IPS DF 6.9 (cell line): ENCODE data around the gene PRDM12.
A peak's percentile ranks its signal among the peaks of the same experiment; 100 is the strongest.
"Not testable (repeated sequence)": the region's sequence is repeated elsewhere in the genome, so short reads cannot be mapped to it uniquely, and the experiment has no call there.

ENCODE experiments used
- DNase-seq: peaks from one replicate; pipeline ENCODE4 v3.0.0-alpha.2; 2013; ENCODE audit warnings: low read depth, low spot score
- H3K27ac ChIP-seq: one replicate; pipeline ENCODE4 v1.5.1; 2013; ENCODE audit warnings: low read length, control low read depth
- H3K27me3 ChIP-seq: 2 replicates; pipeline ENCODE4 v1.6.1; 2013; ENCODE audit warnings: mild to moderate bottlenecking, low read length; ENCODE audit not compliant: control insufficient read depth, insufficient read depth
- H3K36me3 ChIP-seq: 2 replicates; pipeline ENCODE4 v1.6.1; 2013; ENCODE audit warnings: low read length; ENCODE audit not compliant: control insufficient read depth, insufficient read depth
- H3K4me1 ChIP-seq: 2 replicates; pipeline ENCODE4 v1.6.1; 2013; ENCODE audit warnings: low read length; ENCODE audit not compliant: control insufficient read depth, insufficient read depth
- H3K4me3 ChIP-seq: 2 replicates; pipeline ENCODE4 v1.5.1; 2013; ENCODE audit warnings: mild to moderate bottlenecking, low read length
- H3K9me3 ChIP-seq: 2 replicates; pipeline ENCODE4 v1.6.1; 2013; ENCODE audit warnings: low read length, inconsistent platforms; ENCODE audit not compliant: control insufficient read depth, insufficient read depth
- WGBS: extraction: QIAGEN DNeasy Blood & Tissue Kit; methylation state at CpG from one replicate; pipeline ENCODE4 v1.1.7; 2013; ENCODE audit warnings: mixed read lengths, missing lambda C conversion rate; ENCODE audit not compliant: insufficient read length, insufficient coverage; 5-methylcytosine and 5-hydroxymethylcytosine counted together

The PRDM12 gene

DNA sequence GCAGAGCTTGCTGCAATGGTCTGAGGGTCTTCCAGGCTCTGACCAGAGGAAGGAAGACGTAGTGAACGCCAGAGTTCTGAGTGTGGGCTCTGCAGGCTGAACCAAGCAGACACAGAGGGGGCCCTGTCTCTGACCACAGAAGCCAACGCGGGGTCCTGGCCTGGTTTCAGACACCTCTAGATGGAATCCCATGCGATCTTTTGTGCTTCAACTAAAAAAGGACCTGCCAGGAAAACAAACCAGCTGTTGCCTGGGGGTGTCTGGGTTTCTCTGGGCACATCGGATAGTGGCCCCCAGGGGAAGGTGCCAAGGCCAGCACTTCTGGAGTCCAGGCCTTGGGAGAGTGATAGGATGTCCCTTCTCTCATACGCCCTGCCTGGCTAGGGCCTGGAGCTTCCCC, 12.9 kb downstream of the PRDM12 start:
- H3K9me3 ChIP-seq, result no peaks in the 10 kb centered on the region
- no peak for DNase-seq
- peaks cover 2% of the 10 kb centered on the region for H3K4me1 ChIP-seq
- no peak overlapping the region for H3K4me3 ChIP-seq
- no peaks in the 10 kb centered on the region for H3K36me3 ChIP-seq
- peaks cover 12% of the 10 kb centered on the region; the same call in 1 of the 2 replicates for H3K27me3 ChIP-seq
- no peak overlapping the region for H3K27ac ChIP-seq
- no CpG with 5 or more reads among the region's 7 CpGs for WGBS

DNA sequence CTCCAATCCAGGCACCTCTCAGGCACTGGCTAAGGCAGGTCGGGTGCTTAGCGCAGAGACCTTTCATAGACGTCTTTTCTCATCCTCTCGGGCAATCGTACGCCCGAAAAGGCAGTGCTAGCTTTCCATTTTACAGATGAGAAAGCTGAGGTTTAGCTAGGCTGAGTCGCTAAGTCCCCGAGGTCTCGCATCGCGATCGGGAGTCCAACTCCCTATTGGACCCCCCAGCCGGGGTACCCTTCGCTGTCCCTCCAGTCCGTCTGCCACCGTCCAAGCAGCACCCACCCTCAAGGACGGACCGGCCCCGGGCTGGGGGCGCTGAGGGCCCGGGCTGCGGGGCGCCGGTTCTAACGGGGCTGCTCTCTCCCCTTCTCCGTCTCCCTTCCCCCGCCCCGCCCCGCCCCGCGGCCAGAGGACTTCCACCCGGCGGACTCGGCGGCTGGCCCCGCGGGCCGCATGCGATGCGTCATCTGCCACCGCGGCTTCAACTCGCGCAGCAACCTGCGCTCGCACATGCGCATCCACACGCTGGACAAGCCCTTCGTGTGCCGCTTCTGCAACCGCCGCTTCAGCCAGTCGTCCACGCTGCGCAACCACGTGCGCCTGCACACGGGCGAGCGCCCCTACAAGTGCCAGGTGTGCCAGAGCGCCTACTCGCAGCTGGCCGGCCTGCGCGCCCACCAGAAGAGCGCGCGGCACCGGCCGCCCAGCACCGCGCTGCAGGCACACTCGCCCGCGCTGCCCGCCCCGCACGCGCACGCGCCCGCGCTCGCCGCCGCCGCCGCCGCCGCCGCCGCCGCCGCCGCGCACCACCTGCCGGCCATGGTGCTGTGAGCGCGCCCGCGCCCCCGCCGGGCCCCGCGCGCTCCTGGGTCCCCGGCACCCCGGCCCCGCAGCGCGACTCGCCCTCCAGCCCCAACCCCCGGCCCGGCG, 16.7 kb downstream of the PRDM12 start:
- Histone ChIP-seq H3K27ac (no peak overlapping the region), H3K9me3 (0 out of 2 replicates have a peak, but pooled peaks cover 1% of the 10 kb centered on the region), H3K4me3 (peak overlapping the region; percentile 52; the same call in 1 of the 2 replicates), H3K36me3 (no peaks in the 10 kb centered on the region), H3K27me3 (peaks cover 14% of the 10 kb centered on the region; the same call in 1 of the 2 replicates), H3K4me1 (peaks cover 3% of the 10 kb centered on the region)
- WGBS, result no CpG with 5 or more reads among the region's 116 CpGs
- DNase-seq, result no peak

DNA sequence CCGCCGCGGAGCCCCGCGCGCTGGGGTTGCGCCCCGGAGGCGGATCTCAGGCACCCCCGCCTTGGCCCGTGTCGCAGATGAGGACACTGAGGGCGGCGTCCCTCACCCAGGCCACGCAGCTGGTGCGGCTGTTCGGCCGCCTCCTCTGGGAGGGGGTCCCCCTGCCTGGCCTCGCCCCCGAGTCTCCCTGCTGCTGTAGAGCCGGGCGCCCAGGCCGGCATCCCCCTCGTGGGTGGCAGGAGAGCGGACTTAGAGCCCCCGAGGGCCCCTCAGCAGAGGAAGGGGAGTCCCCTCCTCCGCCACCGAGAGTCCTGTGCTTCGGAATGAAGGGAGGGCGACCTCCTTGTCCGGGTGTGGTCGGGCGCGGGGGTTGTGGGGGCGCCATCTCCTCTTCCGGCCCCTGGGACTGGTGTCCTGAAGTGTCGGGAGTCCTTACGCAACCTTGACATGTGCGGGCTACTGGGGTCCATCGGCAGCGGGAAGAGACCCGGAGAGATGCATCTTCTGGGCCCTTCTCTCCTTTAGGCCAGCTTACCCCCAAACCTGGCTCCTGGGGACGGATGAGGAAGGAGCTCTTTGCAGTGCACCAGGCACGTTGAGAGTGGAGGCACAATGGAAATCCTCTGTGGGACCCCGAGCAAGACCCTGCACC, 17.5 kb downstream of the PRDM12 start:
- peak overlapping the region; percentile 52; the same call in 1 of the 2 replicates for H3K4me3 ChIP-seq
- 0 out of 2 replicates have a peak, but pooled peaks cover 1% of the 10 kb centered on the region for H3K9me3 ChIP-seq
- WGBS, result no CpG with 5 or more reads among the region's 45 CpGs
- H3K36me3 ChIP-seq, result no peaks in the 10 kb centered on the region
- no peak for DNase-seq
- H3K4me1 ChIP-seq, result peaks cover 3% of the 10 kb centered on the region
- H3K27me3 ChIP-seq, result peaks cover 14% of the 10 kb centered on the region; the same call in 1 of the 2 replicates
- no peak overlapping the region for H3K27ac ChIP-seq

GRCh38 chr9:130682421-130683121, 18.2 kb downstream of the PRDM12 start:
- Histone ChIP-seq H3K27me3 (peaks cover 14% of the 10 kb centered on the region; the same call in 1 of the 2 replicates), H3K36me3 (no peaks in the 10 kb centered on the region), H3K27ac (no peak overlapping the region), H3K4me1 (peaks cover 3% of the 10 kb centered on the region), H3K4me3 (peak overlapping the region; percentile 52; the same call in 1 of the 2 replicates), H3K9me3 (0 out of 2 replicates have a peak, but pooled peaks cover 1% of the 10 kb centered on the region)
- WGBS, result no CpG with 5 or more reads among the region's 22 CpGs
- DNase-seq, result no peak

- no peaks in the 10 kb centered on the region for H3K36me3 ChIP-seq
- 0 out of 2 replicates have a peak, but pooled peaks cover 1% of the 10 kb centered on the region for H3K9me3 ChIP-seq
- H3K4me3 ChIP-seq, result no peak overlapping the region
- no peak overlapping the region for H3K27ac ChIP-seq
- H3K4me1 ChIP-seq, result peaks cover 3% of the 10 kb centered on the region
- peaks cover 13% of the 10 kb centered on the region; the same call in 1 of the 2 replicates for H3K27me3 ChIP-seq
- no peak for DNase-seq
Observed at GRCh38 chr9:130685104-130685503, 20.7 kb downstream of the PRDM12 start.

DNA sequence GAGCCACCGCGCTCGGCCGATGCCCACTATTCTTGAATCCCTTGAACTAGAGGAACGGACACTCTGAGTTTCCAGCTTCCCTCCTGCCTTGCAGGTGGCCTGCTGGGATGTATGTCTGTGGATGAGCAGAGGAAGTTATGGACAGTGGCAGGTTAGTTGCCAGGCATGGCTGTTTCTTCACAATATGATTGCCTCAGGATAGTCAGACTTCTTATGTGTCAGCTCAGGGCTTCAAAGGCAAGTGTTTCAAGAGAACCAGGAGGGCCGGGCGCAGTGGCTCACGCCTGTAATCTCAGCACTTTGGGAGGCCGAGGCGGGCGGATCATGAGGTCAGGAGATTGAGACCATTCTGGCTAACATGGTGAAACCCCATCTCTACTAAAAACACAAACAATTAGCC, 21.6 kb downstream of the PRDM12 start:
- not testable (repeated sequence) for H3K27ac ChIP-seq, DNase-seq, H3K27me3 ChIP-seq, H3K4me3 ChIP-seq, H3K9me3 ChIP-seq, H3K36me3 ChIP-seq, H3K4me1 ChIP-seq
- no CpG with 5 or more reads among the region's 11 CpGs for WGBS

DNA sequence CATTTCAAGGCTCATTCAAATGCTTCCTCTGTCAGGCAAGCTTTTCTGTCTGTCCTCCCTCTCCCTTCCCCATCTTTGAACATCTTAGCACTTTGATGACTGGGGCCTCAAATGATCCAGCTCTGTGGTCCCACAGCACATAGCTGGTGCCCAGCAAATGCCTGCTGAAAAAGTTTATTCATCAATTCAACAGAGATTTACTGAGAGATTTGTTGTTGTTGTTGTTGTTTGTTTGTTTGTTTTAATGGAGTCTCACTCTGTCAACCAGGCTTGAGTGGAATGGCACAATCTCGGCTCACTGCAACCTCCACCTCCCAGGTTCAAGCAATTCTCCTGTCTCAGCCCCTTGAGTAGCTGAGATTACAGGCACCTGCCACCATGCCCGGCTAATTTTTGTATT, 23.2 kb downstream of the PRDM12 start:
- no peak for DNase-seq
- no peaks in the 10 kb centered on the region for H3K36me3 ChIP-seq
- H3K27ac ChIP-seq, result no peak overlapping the region
- H3K4me3 ChIP-seq, result no peak overlapping the region
- no peaks in the 10 kb centered on the region for H3K27me3 ChIP-seq
- 0 out of 2 replicates have a peak, but pooled peaks cover 1% of the 10 kb centered on the region for H3K9me3 ChIP-seq
- WGBS, result no CpG with 5 or more reads among the region's 2 CpGs
- peaks cover 4% of the 10 kb centered on the region; the same call in 1 of the 2 replicates for H3K4me1 ChIP-seq

DNA sequence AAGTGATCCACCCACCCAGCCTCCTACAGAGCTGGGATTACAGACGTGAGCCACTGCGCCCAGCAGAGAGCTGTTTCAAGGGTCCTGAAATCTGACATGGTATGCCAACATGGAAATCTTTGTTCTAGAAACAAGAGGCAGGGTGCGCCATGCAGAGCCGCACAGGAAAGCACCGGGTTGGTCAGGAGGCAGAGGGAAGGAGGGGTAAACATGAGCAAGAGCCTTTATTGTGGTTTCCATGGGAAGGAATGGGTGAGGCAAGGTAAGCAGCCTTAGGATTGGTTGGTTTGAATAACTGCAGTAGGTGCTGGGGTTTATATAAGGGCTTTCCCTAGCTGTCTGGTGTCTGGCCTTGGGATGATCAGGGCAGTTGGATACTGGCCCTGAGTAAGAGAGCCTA, 23.7 kb downstream of the PRDM12 start:
- WGBS, result no CpG with 5 or more reads among the region's 5 CpGs
- no peak overlapping the region for H3K27ac ChIP-seq
- no peaks in the 10 kb centered on the region for H3K27me3 ChIP-seq
- H3K4me1 ChIP-seq, result peaks cover 4% of the 10 kb centered on the region; the same call in 1 of the 2 replicates
- H3K36me3 ChIP-seq, result no peaks in the 10 kb centered on the region
- 0 out of 2 replicates have a peak, but pooled peaks cover 1% of the 10 kb centered on the region for H3K9me3 ChIP-seq
- no peak for DNase-seq
- no peak overlapping the region for H3K4me3 ChIP-seq

GRCh38 chr9:130689572-130689936, 25.2 kb downstream of the PRDM12 start:
- Histone ChIP-seq H3K9me3 (no peaks in the 10 kb centered on the region), H3K4me1 (peaks cover 4% of the 10 kb centered on the region; the same call in 1 of the 2 replicates), H3K4me3 (no peak overlapping the region), H3K27ac (no peak overlapping the region), H3K36me3 (no peaks in the 10 kb centered on the region), H3K27me3 (no peaks in the 10 kb centered on the region)
- no CpG with 5 or more reads among the region's 1 CpG for WGBS
- DNase-seq, result no peak
